WERI-Rb-1 (cell line): ENCODE measurements around the gene RHOXF1.
"Not testable (repeated sequence)": the region's sequence is repeated elsewhere in the genome, so short reads cannot be mapped to it uniquely, and the experiment has no call there.

Source experiments
- DNase-seq: peaks from one replicate; pipeline ENCODE4 v3.0.0-alpha.2; 2020
- H3K27ac ChIP-seq: fragments of 250-450 bp; sonication (Bioruptor Pico); 2 replicates; pipeline ENCODE4 v1.5.1; 2020; ENCODE audit warnings: mild to moderate bottlenecking, moderate library complexity
- H3K27me3 ChIP-seq: fragments of 250-450 bp; sonication (Bioruptor Pico); 2 replicates; pipeline ENCODE4 v1.5.1; 2021; ENCODE audit warnings: mild to moderate bottlenecking, low read depth, moderate library complexity; ENCODE audit not compliant: insufficient read depth, severe bottlenecking
- H3K36me3 ChIP-seq: fragments of 250-450 bp; sonication (Bioruptor Pico); 2 replicates; pipeline ENCODE4 v1.5.1; 2020; ENCODE audit warnings: mild to moderate bottlenecking, moderate library complexity
- H3K4me3 ChIP-seq: 2 replicates; pipeline ENCODE4 v1.5.1; 2011; ENCODE audit warnings: low read depth, mild to moderate bottlenecking, control low read depth, low read length
- H3K9me3 ChIP-seq: fragments of 250-450 bp; sonication (Bioruptor Pico); 2 replicates; pipeline ENCODE4 v1.5.1; 2021; ENCODE audit warnings: mild to moderate bottlenecking, moderate library complexity; ENCODE audit not compliant: severe bottlenecking
- CTCF ChIP-seq: IDR thresholded peaks from 2 replicates; pipeline ENCODE4 v1.5.1; 2011; ENCODE audit warnings: low read depth, mild to moderate bottlenecking, control low read depth, inconsistent platforms, low read length

RHOXF1 gene

GRCh38 chrX:120115438-120115963 lies at the start of gene RHOXF1:
RHOXF1 (minus strand) TSS chrX:120115913; CDS start chrX:120115862, 51 bp downstream.
- Histone ChIP-seq H3K27ac (no peak within 1 kb of the TSS), H3K27me3 (no peaks in the 10 kb centered on the region), H3K9me3 (no peaks in the 10 kb centered on the region), H3K36me3 (no peaks in the 10 kb centered on the region), H3K4me3 (no peak within 1 kb of the TSS)
- TF ChIP-seq CTCF: no peak
- DNase-seq: no peak

- not testable (repeated sequence) for H3K36me3 ChIP-seq, H3K4me3 ChIP-seq, DNase-seq, H3K27ac ChIP-seq, H3K27me3 ChIP-seq, H3K9me3 ChIP-seq
These were observed 43.4 kb upstream of the RHOXF1 start for GRCh38 chrX:120159086-120159485.

- H3K4me3 ChIP-seq, H3K36me3 ChIP-seq: not testable (repeated sequence)
These were observed 42.6 kb upstream of the RHOXF1 start, which contains the start of gene RHOXF2 for GRCh38 chrX:120158313-120158712. RHOXF2 (plus strand) TSS chrX:120158613; CDS start chrX:120158751, 138 bp downstream.

GRCh38 chrX:120150109-120150744 lies 34.5 kb upstream of the RHOXF1 start:
- H3K36me3 ChIP-seq: not testable (repeated sequence)

More at GRCh38 chrX:120158313-120158712, 42.6 kb upstream of the RHOXF1 start, which contains the start of gene RHOXF2:
- H3K9me3 ChIP-seq, DNase-seq, H3K27ac ChIP-seq, H3K27me3 ChIP-seq: not testable (repeated sequence)

GRCh38 chrX:120147537-120147936 lies 31.8 kb upstream of the RHOXF1 start:
- H3K27me3 ChIP-seq: peaks cover 4% of the 10 kb centered on the region
- no peak overlapping the region for H3K27ac ChIP-seq
- H3K9me3 ChIP-seq: no peaks in the 10 kb centered on the region
- no peaks in the 10 kb centered on the region for H3K36me3 ChIP-seq
- TF ChIP-seq CTCF: no peak
- no peak overlapping the region for H3K4me3 ChIP-seq
- DNase-seq: no peak

More at GRCh38 chrX:120150109-120150744, 34.5 kb upstream of the RHOXF1 start:
- not testable (repeated sequence) for H3K27me3 ChIP-seq, DNase-seq, H3K9me3 ChIP-seq, H3K4me3 ChIP-seq, H3K27ac ChIP-seq

GRCh38 chrX:120146323-120146722 lies 30.6 kb upstream of the RHOXF1 start:
- not testable (repeated sequence) for H3K36me3 ChIP-seq, H3K27me3 ChIP-seq, H3K27ac ChIP-seq, DNase-seq, H3K4me3 ChIP-seq, H3K9me3 ChIP-seq

- no peak overlapping the region for H3K4me3 ChIP-seq
- peaks cover 4% of the 10 kb centered on the region for H3K27me3 ChIP-seq
- no peak overlapping the region for H3K27ac ChIP-seq
- no peak for DNase-seq
- H3K36me3 ChIP-seq: no peaks in the 10 kb centered on the region
- no peaks in the 10 kb centered on the region for H3K9me3 ChIP-seq
- no peak for TF ChIP-seq CTCF
These were observed 29.7 kb upstream of the RHOXF1 start for GRCh38 chrX:120145295-120145925.
